GM21515 (cell line): Measurements from ENCODE around the gene USP13.
A peak's percentile ranks its signal among the peaks of the same experiment; 100 is the strongest.
"Not testable (repeated sequence)": the region's sequence is repeated elsewhere in the genome, so short reads cannot be mapped to it uniquely, and the experiment has no call there.

Experiments used
- ATAC-seq: cut with Tn5 transposase; IDR thresholded peaks from one replicate; pipeline ENCODE4 v1.9.1; 2021; ENCODE audit not compliant: unreplicated experiment

Gene USP13

GRCh38 chr3:179733797-179734196 lies 81.0 kb downstream of the USP13 start:
- ATAC-seq: no peak

DNA sequence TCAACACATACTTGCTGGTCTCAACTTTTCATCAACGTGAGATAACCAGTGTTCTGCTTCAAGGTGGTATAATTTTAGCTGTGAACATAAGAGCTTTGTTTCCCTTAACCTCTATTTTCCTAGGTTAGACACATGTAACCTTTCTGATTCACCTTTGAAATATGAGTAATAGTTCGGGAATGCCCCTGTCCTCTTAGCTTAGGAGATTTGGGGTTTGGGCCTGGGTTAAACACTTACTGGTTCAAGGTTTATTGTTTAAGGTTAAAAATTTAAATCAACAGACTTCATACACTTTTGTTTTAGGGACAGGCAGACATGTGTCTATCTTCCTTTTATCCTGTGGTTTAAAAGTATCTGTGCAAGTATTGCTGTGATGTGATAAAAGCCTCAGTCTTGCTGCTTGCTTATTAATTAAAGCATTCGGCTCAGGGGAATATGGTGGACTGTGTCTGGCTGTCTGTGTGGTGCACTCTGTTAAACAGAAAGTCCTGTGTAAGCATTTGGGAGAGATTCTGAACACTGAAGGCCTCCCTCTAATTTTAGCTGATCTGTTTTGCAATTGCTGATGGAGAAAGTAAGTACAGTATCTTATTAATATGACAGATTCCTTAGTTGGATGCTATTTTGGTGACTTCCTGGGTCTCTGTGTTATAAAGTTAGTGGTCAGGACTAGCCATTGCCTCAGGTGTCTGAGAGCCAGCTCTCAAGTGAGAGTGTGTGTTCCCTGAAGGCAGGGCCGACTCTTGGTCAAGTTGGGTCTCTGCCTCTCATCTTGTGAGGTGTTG lies 81.8 kb downstream of the USP13 start:
- no peak for ATAC-seq

DNA sequence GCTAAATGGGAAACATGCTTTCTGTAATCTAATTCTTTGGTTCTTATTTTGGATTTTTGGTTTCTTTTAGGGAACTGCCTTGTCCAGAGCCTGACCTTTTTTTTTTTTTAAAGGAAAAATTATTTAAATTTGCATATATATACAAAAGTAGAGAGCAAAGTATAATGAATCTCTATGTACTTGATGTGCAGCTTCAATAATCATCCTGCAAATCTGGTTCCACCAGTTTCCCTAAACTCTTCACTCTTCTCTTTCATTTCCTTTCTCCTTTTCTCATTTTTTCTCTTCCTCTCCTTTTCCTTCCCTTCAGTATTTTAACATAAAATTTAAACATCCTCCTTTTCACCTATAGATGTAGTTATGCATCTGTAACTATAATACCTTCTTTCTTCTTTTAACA lies 82.5 kb downstream of the USP13 start:
- no peak for ATAC-seq

DNA sequence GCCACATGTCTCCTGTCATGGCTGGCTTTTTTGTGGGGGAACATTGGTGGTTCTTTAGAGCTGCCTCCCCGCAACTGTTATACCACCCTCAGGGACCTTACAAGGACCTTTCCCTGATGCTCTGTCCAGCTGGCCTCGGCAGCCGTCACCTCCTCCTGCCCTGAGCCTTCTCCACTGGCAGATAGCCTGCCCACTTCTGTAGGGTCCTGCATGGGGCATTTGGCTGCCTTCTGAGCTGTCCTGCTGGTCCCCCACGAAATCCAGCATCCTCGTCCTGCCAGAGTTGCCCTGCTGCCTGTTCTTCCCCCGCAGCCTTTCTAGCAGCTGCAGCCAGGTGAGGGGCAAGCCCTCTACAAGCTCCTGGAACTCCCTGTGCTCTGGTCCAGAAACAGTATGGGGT lies 86.2 kb downstream of the USP13 start:
- no peak for ATAC-seq

GRCh38 chr3:179739816-179740594 lies 87.2 kb downstream of the USP13 start:
- ATAC-seq: no peak

- no peak for ATAC-seq
These were observed 91.1 kb downstream of the USP13 start for GRCh38 chr3:179743913-179744312.

GRCh38 chr3:179744667-179745066 lies 91.8 kb downstream of the USP13 start:
- no peak for ATAC-seq

DNA sequence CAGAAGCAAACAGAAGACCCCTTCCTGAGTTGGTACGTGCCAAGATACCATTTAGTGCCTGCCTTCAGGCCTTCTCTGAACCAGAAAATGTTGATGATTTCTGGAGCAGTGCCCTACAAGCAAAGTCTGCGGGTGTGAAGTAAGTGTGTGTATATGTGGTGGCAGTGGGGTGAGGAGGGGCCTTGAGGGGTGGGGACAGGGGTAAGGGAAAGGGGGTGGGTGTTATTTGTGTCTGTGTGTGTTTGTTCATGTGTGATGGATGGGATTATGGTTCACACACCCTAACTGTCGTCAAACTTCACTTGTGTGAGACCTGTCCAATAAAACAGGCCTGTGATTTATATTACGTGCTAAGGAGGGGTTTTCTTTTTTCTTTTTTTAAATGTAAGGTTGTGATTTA lies 92.2 kb downstream of the USP13 start:
- no peak for ATAC-seq

GRCh38 chr3:179745716-179746115 lies 92.9 kb downstream of the USP13 start:
- ATAC-seq: no peak

DNA sequence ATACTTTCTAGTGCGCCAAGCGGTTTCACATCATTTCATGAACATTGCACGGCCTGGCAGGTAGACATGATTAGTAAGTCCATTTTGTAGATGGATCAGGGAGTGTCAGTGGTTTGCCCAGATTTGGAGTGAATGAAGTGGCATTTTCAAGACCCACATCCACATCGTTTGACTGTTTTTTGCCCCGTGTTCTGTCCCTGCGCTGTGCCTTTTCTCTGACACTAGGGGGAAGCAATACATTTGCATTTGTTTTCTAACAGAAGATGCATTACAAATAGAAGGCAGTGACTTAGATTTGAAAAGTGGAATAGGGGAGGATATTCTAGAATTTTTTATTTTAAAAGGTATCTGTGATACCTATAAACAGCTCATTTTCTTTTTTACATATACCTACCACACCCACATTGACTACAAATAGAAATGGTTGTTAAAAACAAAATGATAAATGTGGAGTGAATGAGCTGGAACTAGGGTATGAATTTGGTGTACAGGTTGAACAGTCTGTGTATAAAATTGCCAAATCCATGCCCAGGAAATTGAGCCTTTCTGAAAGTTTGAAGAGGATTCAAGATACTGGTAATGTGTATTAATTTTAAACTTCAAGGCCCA lies 98.0 kb downstream of the USP13 start:
- peak; percentile 62 for ATAC-seq

- no peak for ATAC-seq
These were observed 108.1 kb downstream of the USP13 start for GRCh38 chr3:179760944-179761343.

DNA sequence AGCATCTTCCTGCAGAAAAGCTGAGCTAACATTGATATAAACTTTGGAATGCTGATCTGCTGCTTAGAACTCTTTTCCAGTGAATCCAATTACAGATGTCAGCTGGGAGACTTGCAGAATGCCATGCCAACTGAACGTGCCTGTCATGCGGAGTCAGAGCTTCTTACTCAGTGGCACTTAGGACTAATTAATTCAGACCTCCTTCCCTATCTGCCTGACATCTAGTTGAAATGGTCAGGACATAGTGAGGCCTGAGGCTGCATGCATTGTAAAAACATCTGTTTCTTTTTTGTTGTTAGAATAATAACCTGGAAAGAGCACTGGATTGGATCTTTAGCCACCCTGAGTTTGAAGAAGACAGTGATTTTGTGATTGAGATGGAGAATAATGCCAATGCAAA lies 112.6 kb downstream of the USP13 start:
- no peak for ATAC-seq

GRCh38 chr3:179766416-179767133 lies 113.7 kb downstream of the USP13 start:
- ATAC-seq: no peak

GRCh38 chr3:179768080-179768479 lies 115.2 kb downstream of the USP13 start:
- no peak for ATAC-seq

- no peak for ATAC-seq
These were observed 116.8 kb downstream of the USP13 start for GRCh38 chr3:179769411-179770247.

DNA sequence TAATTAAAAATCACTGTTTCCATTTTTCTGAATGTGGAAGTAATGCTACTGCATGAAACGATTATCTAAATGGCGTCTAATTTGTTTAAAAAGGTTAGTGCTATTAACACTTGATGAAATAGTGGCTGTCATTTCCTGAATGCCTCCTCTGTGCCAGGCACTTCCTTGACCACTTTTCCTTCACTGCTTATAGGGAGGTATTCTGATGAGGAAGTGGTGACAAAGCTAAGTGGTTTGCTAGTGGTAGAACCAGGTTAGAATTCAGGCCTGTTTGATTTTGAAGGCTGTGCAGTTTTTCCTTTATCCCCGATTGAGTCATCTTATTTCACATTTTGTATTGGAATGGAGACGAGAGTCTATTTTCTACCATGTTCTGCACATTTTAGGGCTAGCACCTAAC lies 119.0 kb downstream of the USP13 start:
- no peak for ATAC-seq

- ATAC-seq: no peak
These were observed 119.5 kb downstream of the USP13 start for GRCh38 chr3:179772297-179772696.

DNA sequence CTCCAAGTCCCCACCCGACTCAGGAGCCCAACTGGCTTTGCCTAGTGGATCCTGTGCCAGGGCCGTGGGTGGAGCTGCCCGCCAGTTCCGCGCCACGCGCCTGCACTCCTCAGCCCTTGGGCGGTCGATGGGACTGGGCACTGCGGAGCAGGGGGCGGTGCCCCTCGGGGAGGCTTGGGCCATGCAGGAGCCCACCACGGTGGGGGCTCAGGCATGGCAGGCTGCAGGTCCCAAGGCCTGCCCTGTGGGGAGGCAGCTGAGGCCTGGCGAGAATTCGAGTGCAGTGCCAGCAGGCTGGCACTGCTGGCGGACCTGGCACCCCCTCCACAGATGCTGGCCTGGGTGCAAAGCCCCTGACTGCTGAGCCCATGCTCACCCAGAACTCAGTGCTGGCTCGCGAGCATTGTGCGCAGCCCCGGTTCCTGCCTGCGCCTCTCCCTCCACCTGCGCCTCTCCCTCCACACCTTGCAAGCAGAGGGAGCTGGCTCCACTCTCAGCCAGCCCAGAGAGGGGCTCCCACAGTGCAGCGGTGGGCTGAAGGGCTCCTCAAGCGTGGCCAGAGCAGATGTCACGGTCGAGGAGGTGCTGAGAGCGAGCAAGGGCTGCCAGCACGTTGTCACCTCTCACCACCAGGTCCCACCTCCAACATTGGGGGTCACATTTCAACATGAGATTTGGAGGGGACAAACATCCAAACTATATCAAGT lies 122.7 kb downstream of the USP13 start:
- no peak for ATAC-seq

- ATAC-seq: not testable (repeated sequence)
These were observed 130.0 kb downstream of the USP13 start for GRCh38 chr3:179782841-179783240.

- no peak for ATAC-seq
These were observed 136.2 kb downstream of the USP13 start for GRCh38 chr3:179788996-179789395.
